Activated naive CD4-positive, alpha-beta T cell treated with anti-CD3 and anti-CD28 coated beads for 36 hours (primary cell): ENCODE measurements around the gene TMC2. TPM values are rescaled to one million over a fixed set of nuclear protein-coding genes. Genes with fewer than 3 reads are reported as not detected.

Experiments used
- CTCF ChIA-PET: fragments of 350-600 bp; sonication (Branson Sonifier 250); formaldehyde crosslinking; loops from one replicate; lab custom pipeline; 2021; ENCODE audit warnings: antibody characterized with exemption; lab: Charles Lee
- DNase-seq: peaks from one replicate; pipeline ENCODE4 v3.0.0-alpha.2; 2020
- H3K27ac Mint-ChIP-seq: one replicate; pipeline ENCODE4 v1.8.0; 2021; ENCODE audit warnings: mild to moderate bottlenecking, mixed read lengths
- H3K27me3 Mint-ChIP-seq: one replicate; pipeline ENCODE4 v1.8.0; 2021; ENCODE audit warnings: low read depth, mixed read lengths
- H3K36me3 Mint-ChIP-seq: one replicate; pipeline ENCODE4 v1.8.0; 2021; ENCODE audit warnings: low read depth, mixed read lengths
- H3K4me1 Mint-ChIP-seq: one replicate; pipeline ENCODE4 v1.8.0; 2021; ENCODE audit warnings: low read depth, mixed read lengths
- H3K4me3 Mint-ChIP-seq: one replicate; pipeline ENCODE4 v1.8.0; 2021; ENCODE audit warnings: mild to moderate bottlenecking, moderate library complexity, mixed read lengths
- H3K9me3 Mint-ChIP-seq: one replicate; pipeline ENCODE4 v1.8.0; 2021; ENCODE audit warnings: mixed read lengths
- intact Hi-C: fragments of 100-400 bp; cut with micrococcal nuclease; formaldehyde crosslinking; loops from one replicate; pipeline ENCODE4 v1.15.1; 2023
- total RNA-seq, 2 experiments: library from RNA; stranded (reverse); gene quantifications; one replicate each; pipeline ENCODE4 v1.2.3, GENCODE V29; 2021

Gene TMC2
- total RNA-seq, 2 experiments from 2014 or later = not detected

DNA sequence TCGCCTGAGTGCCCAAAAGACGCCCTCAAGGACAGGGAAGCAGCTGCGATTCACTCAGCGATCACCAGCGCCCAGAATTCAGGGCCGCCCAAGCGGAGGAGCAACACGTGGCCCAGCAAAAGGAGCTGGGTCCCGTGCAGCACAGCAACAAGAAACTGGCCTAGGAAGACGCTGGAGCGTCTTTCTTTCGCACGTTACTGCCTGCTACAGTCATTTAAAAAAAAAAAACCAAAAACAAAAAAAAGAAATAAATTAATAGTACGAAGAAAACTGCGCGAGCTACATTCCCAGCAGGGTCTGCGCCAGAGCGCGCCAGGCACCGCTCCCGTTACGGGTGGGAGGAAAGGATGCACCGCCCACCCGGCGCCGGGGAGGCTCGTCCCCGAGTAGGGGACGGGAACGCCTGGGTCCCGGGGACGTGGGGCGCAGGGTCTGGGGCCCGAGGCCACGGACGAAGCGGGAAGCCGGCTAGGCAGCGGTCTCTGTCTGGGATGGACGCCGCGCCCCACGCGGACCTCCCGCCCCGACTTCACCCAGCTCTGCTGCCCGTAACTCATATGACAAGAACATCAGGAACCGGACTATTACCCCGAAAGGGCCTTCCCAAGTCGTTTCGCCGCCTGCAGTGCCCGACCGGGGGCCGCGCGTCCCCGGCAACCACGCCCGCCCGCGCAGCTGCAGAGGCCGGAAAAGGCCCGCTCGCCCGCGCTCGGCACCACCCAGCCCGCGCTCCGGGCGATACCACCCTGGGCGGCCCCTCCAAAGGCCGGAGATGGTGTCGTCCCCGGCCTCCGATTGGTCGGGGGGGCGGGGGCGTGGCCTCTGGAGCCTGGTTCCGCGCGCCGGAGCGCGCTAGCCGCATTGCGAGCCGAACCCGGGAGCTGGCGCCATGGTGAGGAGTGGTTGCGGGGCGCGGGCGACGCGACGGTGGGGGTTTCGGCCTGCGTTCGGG is 115.7 kb downstream of the TMC2 start, which contains the start of gene NOP56:
TSS of gene NOP56 (plus strand) at position 861 of the 952 bp plus-strand sequence. CDS start at position 890, 29 bp downstream.
- peak; percentile 92 for DNase-seq
- CTCF ChIA-PET = interaction anchor here (0.6 to 1.8 kb wide), 4 partner anchors 16 to 349 kb away, joined by 3 to 5 read pairs (median 4); no protein-coding TSS in a partner anchor
- Mint-ChIP-seq H3K27ac (peak within 1 kb of the TSS; percentile 90), H3K4me1 (peaks cover 48% of the 10 kb centered on the region), H3K4me3 (peak within 1 kb of the TSS; percentile 90), H3K27me3 (no peaks in the 10 kb centered on the region), H3K36me3 (peaks cover 47% of the 10 kb centered on the region), H3K9me3 (no peaks in the 10 kb centered on the region)
- intact Hi-C loops = loop anchor here (1.0 to 5.0 kb wide), 4 partner anchors 12 to 549 kb away; partner anchors contain the start of genes IDH3B, SNRPB and ZNF343

DNA sequence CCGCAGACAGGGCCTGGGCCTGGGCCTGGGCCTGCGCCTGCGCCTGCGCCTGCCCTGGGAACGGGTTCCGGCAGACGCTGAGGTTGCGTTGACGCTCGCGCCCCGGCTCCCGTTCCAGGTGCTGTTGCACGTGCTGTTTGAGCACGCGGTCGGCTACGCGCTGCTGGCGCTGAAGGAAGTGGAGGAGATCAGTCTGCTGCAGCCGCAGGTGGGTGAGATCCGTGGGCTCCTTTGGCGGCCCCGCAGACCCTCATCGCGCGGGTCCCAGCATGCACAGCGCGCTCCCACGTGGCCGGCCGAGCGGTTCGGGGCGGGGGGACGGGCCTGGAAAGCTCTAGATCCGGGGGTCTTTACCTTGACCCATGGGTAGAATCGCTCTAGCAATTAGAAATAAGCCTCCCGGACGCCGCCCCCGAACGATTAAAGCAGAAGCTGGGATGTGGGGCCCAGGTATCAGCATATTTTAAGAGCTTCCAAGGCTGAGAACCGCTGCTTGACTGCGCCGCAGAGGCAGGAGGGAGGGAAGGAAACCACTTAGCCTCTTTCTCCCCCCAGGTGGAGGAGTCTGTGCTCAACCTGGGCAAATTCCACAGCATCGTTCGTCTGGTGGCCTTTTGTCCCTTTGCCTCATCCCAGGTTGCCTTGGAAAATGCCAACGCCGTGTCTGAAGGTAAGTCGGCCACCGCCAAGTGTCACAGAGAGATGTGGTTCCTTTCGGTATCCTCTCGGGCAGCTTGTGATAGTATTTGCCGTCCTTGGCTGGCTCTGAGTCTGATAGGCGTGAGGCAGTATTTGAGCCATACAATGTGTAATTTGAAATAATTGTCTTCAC is 116.6 kb downstream of the TMC2 start:
- H3K9me3 Mint-ChIP-seq = no peaks in the 10 kb centered on the region
- intact Hi-C loops = loop anchor here (1.0 to 5.0 kb wide), 4 partner anchors 11 to 550 kb away; partner anchors contain the start of genes IDH3B, SNRPB and ZNF343
- DNase-seq = peak; percentile 16
- H3K27me3 Mint-ChIP-seq = no peaks in the 10 kb centered on the region
- H3K36me3 Mint-ChIP-seq = peaks cover 56% of the 10 kb centered on the region
- peaks cover 53% of the 10 kb centered on the region for H3K4me1 Mint-ChIP-seq
- H3K4me3 Mint-ChIP-seq = peak overlapping the region; percentile 90
- CTCF ChIA-PET = interaction anchor here (0.6 to 1.8 kb wide), 5 partner anchors 15 to 200 kb away, joined by 3 to 5 read pairs (median 3); no protein-coding TSS in a partner anchor
- peak overlapping the region; percentile 84 for H3K27ac Mint-ChIP-seq

DNA sequence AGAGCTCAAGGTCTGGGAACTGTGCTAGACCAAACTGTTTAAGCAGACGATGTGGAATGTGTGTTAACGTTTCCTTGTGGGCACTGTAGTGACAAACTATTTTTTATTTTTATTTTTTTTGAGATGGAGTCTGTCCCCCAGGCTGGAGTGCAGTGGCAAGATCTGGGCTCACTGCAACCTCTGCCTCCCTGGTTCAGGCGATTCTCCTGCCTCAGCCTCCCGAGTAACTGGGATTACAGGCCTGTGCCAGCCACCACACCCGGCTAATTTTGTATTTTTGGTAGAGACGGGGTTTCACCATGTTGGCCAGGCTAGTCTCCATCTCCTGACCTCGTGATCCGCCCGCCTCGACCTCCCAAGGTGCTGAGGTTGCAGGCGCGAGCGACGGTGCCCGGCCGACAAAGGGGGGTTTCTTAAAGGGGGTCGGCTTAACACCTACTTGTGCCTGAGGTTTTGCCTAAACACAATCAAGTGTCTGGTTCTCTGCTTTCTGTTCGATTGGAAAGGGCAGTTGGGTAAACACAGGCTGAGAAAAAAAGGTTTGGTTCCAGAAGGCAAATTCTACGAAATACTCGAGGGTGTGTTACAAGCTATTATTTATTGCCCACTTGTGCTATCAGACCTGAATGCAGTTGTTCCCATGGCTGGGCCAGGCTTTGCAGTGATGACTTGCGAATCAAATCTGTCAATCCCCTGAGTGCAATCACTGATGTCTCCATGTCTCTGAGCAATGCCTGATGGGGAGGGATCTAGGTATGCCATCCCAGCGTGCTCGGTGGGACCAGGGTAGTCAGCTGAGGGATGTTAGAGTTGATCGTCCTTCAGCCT is 117.4 kb downstream of the TMC2 start:
- DNase-seq = no peak
- no peaks in the 10 kb centered on the region for H3K9me3 Mint-ChIP-seq
- H3K4me3 Mint-ChIP-seq = peak overlapping the region; percentile 90
- peaks cover 58% of the 10 kb centered on the region for H3K4me1 Mint-ChIP-seq
- peak overlapping the region; percentile 84 for H3K27ac Mint-ChIP-seq
- intact Hi-C loops = loop anchor here (2.0 to 5.0 kb wide), 2 partner anchors 146 to 551 kb away; partner anchors contain the start of gene ZNF343
- peaks cover 57% of the 10 kb centered on the region for H3K36me3 Mint-ChIP-seq
- CTCF ChIA-PET = interaction anchor here (0.8 to 1.8 kb wide), 2 partner anchors 22 to 132 kb away, joined by 3 to 5 read pairs; no protein-coding TSS in a partner anchor
- H3K27me3 Mint-ChIP-seq = no peaks in the 10 kb centered on the region

DNA sequence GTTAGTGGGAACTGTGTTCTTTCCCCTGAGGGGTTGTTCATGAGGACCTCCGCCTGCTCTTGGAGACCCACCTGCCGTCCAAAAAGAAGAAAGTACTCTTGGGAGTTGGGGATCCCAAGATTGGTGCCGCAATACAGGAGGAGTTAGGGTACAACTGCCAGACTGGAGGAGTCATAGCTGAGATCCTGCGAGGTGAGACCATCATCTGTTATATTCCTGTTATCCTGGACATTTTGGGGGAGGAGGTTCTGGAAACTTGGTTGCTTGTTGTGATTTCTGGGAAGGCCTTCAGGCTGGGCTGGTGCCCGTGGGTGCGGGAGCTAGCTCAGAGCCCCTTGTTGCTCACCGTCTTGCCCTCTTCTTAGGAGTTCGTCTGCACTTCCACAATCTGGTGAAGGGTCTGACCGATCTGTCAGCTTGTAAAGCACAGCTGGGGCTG is 118.0 kb downstream of the TMC2 start:
- H3K4me3 Mint-ChIP-seq = peak overlapping the region; percentile 90
- DNase-seq = no peak
- H3K9me3 Mint-ChIP-seq = no peaks in the 10 kb centered on the region
- peak overlapping the region; percentile 84 for H3K27ac Mint-ChIP-seq
- CTCF ChIA-PET = interaction anchor here (0.6 kb wide), 1 partner anchor 16 kb away, joined by 3 read pairs; no protein-coding TSS in a partner anchor
- intact Hi-C loops = loop anchor here (5.0 kb wide), 1 partner anchor 147 kb away; the partner anchor contains the start of gene ZNF343
- H3K4me1 Mint-ChIP-seq = peaks cover 62% of the 10 kb centered on the region
- H3K27me3 Mint-ChIP-seq = no peaks in the 10 kb centered on the region
- peaks cover 57% of the 10 kb centered on the region for H3K36me3 Mint-ChIP-seq

DNA sequence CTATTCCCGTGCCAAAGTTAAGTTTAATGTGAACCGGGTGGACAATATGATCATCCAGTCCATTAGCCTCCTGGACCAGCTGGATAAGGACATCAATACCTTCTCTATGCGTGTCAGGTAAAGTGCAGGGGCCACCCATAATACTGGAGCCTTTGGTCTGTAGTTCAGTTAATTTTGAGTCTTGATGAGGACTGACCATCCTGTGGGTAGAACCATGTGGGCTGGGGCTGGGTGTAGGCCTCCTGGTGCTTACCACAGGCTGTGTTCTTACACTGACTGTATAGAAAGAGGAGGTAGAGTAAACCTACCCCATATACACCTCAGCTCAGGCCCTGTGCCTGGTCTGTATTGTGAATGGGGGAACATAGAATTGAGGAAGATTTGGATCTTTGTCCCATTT is 118.5 kb downstream of the TMC2 start:
- no peak for DNase-seq
- CTCF ChIA-PET = interaction anchor here (0.6 to 0.8 kb wide), 2 partner anchors 16 to 132 kb away, joined by 3 read pairs; no protein-coding TSS in a partner anchor
- Mint-ChIP-seq H3K27ac (peak overlapping the region; percentile 84), H3K36me3 (peaks cover 57% of the 10 kb centered on the region), H3K4me3 (peak overlapping the region; percentile 90), H3K27me3 (no peaks in the 10 kb centered on the region), H3K4me1 (peaks cover 58% of the 10 kb centered on the region), H3K9me3 (no peaks in the 10 kb centered on the region)
- intact Hi-C loops = loop anchor here (5.0 kb wide), 1 partner anchor 148 kb away; the partner anchor contains the start of gene ZNF343

DNA sequence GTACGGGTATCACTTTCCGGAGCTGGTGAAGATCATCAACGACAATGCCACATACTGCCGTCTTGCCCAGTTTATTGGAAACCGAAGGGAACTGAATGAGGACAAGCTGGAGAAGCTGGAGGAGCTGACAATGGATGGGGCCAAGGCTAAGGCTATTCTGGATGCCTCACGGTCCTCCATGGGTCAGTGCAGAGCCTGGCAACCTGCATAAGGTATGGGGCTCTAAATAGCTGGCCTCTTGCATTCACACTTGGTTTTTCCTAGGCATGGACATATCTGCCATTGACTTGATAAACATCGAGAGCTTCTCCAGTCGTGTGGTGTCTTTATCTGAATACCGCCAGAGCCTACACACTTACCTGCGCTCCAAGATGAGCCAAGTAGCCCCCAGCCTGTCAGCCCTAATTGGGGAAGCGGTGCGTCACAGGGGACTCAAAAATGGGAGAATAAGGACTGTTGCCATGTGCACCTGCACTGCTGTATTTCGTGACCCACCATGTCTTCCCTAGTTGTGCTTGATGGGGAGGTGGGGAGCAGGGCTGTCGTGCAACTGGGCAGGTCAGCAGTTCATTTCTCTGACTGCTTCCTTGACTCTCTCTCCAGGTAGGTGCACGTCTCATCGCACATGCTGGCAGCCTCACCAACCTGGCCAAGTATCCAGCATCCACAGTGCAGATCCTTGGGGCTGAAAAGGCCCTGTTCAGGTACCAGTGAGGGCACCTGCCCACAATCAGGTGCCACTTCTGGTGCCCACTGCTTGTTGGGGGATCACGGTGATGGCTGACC is 119.2 kb downstream of the TMC2 start:
- H3K36me3 Mint-ChIP-seq = peaks cover 57% of the 10 kb centered on the region

DNA sequence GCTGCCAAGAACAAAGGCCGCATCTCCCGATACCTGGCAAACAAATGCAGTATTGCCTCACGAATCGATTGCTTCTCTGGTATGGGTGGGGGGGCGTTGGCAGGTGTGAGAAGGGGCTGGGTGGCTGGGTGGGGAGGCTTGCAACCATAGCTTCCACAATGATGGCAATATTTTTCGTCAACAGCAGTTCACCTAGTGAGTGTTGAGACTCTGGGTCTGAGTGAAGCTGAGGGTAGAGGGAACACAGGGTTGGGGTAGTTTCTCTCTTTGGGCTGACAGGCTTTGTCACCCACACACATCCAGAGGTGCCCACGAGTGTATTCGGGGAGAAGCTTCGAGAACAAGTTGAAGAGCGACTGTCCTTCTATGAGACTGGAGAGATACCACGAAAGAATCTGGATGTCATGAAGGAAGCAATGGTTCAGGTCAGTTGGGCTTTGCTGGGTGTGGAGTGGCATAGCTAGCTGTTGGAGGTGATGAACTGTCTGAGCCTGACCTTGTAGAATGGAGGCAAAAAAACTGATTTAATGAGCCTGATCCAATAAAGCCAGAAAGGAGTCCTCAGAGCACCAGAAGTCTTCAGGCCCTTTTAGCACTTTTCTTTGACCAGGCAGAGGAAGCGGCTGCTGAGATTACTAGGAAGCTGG is 120.2 kb downstream of the TMC2 start:
- no peaks in the 10 kb centered on the region for H3K9me3 Mint-ChIP-seq
- DNase-seq = no peak
- H3K27me3 Mint-ChIP-seq = no peaks in the 10 kb centered on the region
- intact Hi-C loops = no loop called here
- H3K4me1 Mint-ChIP-seq = peaks cover 50% of the 10 kb centered on the region
- H3K4me3 Mint-ChIP-seq = no peak overlapping the region
- peaks cover 58% of the 10 kb centered on the region for H3K36me3 Mint-ChIP-seq
- CTCF ChIA-PET = no interaction called here
- H3K27ac Mint-ChIP-seq = peak overlapping the region; percentile 36

More for the DNA sequence above, 119.2 kb downstream of the TMC2 start:
- Mint-ChIP-seq H3K4me3 (peak overlapping the region; percentile 90), H3K9me3 (no peaks in the 10 kb centered on the region), H3K4me1 (peaks cover 51% of the 10 kb centered on the region), H3K27ac (peak overlapping the region; percentile 84), H3K27me3 (no peaks in the 10 kb centered on the region)
- intact Hi-C loops = no loop called here
- CTCF ChIA-PET = interaction anchor here (0.8 kb wide), 1 partner anchor 133 kb away, joined by 3 read pairs; no protein-coding TSS in a partner anchor
- DNase-seq = no peak

DNA sequence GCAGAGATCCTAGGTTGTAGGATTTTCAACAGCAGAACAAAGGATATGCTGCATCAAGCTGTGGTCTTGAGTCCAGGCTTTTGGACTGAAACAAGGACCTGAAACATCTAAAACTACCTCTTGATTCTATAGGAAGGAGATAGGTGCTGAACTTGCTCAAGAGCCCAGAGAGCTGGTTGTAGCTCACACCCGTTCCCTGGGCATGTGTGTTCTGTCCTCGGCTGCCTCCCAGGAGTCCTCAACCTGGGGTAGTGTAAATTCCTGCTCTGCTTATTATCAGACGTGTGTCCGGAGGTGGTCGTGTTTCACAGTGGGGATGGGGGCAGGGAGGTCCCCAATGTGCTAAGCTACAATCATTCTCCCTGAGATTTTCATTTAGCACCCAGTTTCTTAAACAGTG is 120.9 kb downstream of the TMC2 start:
- DNase-seq = no peak
- Mint-ChIP-seq H3K4me1 (peaks cover 55% of the 10 kb centered on the region), H3K27me3 (no peaks in the 10 kb centered on the region), H3K4me3 (no peak overlapping the region), H3K27ac (no peak overlapping the region), H3K36me3 (peaks cover 63% of the 10 kb centered on the region), H3K9me3 (no peaks in the 10 kb centered on the region)
- intact Hi-C loops = no loop called here
- CTCF ChIA-PET = interaction anchor here (0.5 kb wide), 1 partner anchor 70 kb away, joined by 3 read pairs; no protein-coding TSS in a partner anchor

DNA sequence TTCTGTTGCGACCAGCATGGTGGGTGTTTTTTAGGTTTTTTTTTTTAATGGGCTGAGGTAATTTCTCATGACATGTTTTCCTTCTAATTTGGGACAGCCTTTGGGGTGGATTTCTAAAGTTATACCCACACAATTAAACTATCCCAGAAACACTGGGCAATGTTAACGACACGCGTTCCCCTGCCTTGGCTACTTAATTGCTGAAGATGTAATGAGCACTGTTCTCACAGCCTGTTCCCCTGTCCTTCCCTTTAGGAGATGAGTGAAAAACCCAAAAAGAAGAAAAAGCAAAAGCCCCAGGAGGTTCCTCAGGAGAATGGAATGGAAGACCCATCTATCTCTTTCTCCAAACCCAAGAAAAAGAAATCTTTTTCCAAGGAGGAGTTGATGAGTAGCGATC is 121.3 kb downstream of the TMC2 start:
- H3K4me3 Mint-ChIP-seq = no peak overlapping the region
- intact Hi-C loops = no loop called here
- DNase-seq = no peak
- CTCF ChIA-PET = interaction anchor here (0.5 kb wide), 1 partner anchor 70 kb away, joined by 3 read pairs; no protein-coding TSS in a partner anchor
- peak overlapping the region; percentile 70 for H3K27ac Mint-ChIP-seq
- H3K27me3 Mint-ChIP-seq = no peaks in the 10 kb centered on the region
- peaks cover 58% of the 10 kb centered on the region for H3K4me1 Mint-ChIP-seq
- no peaks in the 10 kb centered on the region for H3K9me3 Mint-ChIP-seq
- peaks cover 62% of the 10 kb centered on the region for H3K36me3 Mint-ChIP-seq
